VCaP (cell line): ENCODE data around the gene GJC1.

Experiments used
- H3K27ac ChIP-seq: fragments of 450-650 bp; 2 replicates; pipeline ENCODE4 v1.5.1; 2017
- TF ChIP-seq, protein P1 (sequence below): fragments of 450-650 bp; conservative IDR thresholded peaks from 2 replicates; pipeline ENCODE4 v1.5.1; 2017; ENCODE audit warnings: mild to moderate bottlenecking, moderate library complexity

Gene GJC1

GRCh38 chr17:44774271-44775135, 55.6 kb downstream of the GJC1 start:
- peak overlapping the region; percentile 79 for H3K27ac ChIP-seq
- TF ChIP-seq, protein P1, sequence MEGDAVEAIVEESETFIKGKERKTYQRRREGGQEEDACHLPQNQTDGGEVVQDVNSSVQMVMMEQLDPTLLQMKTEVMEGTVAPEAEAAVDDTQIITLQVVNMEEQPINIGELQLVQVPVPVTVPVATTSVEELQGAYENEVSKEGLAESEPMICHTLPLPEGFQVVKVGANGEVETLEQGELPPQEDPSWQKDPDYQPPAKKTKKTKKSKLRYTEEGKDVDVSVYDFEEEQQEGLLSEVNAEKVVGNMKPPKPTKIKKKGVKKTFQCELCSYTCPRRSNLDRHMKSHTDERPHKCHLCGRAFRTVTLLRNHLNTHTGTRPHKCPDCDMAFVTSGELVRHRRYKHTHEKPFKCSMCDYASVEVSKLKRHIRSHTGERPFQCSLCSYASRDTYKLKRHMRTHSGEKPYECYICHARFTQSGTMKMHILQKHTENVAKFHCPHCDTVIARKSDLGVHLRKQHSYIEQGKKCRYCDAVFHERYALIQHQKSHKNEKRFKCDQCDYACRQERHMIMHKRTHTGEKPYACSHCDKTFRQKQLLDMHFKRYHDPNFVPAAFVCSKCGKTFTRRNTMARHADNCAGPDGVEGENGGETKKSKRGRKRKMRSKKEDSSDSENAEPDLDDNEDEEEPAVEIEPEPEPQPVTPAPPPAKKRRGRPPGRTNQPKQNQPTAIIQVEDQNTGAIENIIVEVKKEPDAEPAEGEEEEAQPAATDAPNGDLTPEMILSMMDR = peak; percentile 99

DNA sequence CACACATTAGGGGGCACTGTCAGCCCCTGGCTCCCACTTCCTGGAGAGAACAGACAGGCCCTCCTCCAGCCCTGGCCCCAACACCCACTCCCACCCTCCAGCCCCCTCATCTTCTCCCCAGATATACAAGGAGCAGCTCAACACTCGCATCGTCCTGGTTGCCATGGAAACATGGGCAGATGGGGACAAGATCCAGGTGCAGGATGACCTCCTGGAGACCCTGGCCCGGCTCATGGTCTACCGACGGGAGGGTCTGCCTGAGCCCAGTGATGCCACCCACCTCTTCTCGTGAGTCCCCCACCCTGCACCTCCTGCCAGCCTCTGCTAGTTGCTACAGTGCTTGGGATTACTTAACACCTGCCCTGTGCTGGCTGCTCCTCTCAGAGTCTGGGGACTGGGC, 56.9 kb downstream of the GJC1 start:
- TF ChIP-seq, protein P1 = no peak
- no peak overlapping the region for H3K27ac ChIP-seq

- no peak overlapping the region for H3K27ac ChIP-seq
- TF ChIP-seq, protein P1 = no peak
Measured at GRCh38 chr17:44772308-44773045, 57.6 kb downstream of the GJC1 start.

DNA sequence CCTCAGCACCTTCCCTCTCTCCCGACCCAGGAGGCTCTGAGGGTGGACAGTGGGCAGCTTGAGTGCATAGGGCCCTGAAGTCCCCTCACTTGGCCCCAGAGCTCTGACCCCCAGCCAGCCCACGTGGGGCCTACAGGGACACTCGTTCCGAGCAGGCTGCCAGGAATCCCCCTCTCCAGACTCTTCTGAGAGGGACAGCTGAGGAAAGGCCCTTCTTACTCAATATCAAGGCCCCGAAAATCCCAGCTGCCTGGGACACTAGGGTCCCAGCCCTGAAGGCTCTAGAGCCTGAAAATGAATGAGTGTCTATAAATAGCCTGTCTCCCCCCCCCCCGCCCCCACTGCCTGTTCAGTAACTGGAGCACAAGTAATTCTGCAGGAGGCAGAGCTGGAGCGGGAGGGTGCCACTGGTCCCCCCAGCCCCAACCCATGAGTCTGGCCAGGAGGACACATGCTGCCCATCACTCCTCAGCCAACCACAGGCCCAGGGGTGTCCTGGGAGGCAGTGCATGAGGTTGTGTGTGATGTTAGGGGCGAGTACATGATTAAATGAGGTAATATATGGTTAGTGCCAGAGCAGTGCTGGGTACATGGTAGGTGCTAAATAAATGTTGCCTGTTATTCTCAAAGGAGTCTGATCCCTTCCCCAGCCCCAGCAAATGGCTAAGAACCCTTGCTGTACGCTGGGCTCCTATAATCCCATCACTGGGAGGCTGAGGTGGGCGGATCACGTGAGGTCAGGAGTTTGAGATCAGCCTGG, 59.7 kb downstream of the GJC1 start:
- TF ChIP-seq, protein P1 = no peak
- no peak overlapping the region for H3K27ac ChIP-seq

- TF ChIP-seq, protein P1 = no peak
- no peak overlapping the region for H3K27ac ChIP-seq
Measured at GRCh38 chr17:44769647-44770084, 60.4 kb downstream of the GJC1 start.

GRCh38 chr17:44769230-44769629, 60.9 kb downstream of the GJC1 start:
- TF ChIP-seq, protein P1 = no peak
- no peak overlapping the region for H3K27ac ChIP-seq
